Activated B cell treated with CpG ODN at 0.5 μM for 24 hours (primary cell): ENCODE data around the gene SYCE3. TPM values are rescaled to one million over a fixed set of nuclear protein-coding genes. Genes with fewer than 3 reads are reported as not detected.
A peak's percentile ranks its signal among the peaks of the same experiment; 100 is the strongest.

Experiments used
- ATAC-seq: fragments of 200-7000 bp; cut with Tn5 transposase; one replicate; pipeline ENCODE4 v1.10.0; 2021; ENCODE audit warnings: low read depth, mild to moderate bottlenecking, moderate library complexity
- CTCF ChIA-PET: fragments of 350-600 bp; sonication (Branson Sonifier 250); formaldehyde crosslinking; loops from one replicate; lab custom pipeline; 2021; ENCODE audit warnings: antibody characterized with exemption; lab: Charles Lee
- POLR2A ChIA-PET: fragments of 350-600 bp; sonication (Branson Sonifier 250); formaldehyde crosslinking; loops from one replicate; lab custom pipeline; 2021; ENCODE audit warnings: antibody characterized with exemption; lab: Charles Lee
- DNase-seq: peaks from one replicate; pipeline ENCODE4 v3.0.0; 2022
- H3K27ac Mint-ChIP-seq: one replicate; pipeline ENCODE4 v1.8.0; 2020; ENCODE audit warnings: mixed read lengths
- H3K27me3 Mint-ChIP-seq: one replicate; pipeline ENCODE4 v1.8.0; 2021; ENCODE audit warnings: mixed read lengths
- H3K36me3 Mint-ChIP-seq: one replicate; pipeline ENCODE4 v1.8.0; 2021; ENCODE audit warnings: low read depth, mixed read lengths
- H3K4me1 Mint-ChIP-seq: one replicate; pipeline ENCODE4 v1.8.0; 2021; ENCODE audit warnings: mixed read lengths
- H3K4me3 Mint-ChIP-seq: one replicate; pipeline ENCODE4 v1.8.0; 2020; ENCODE audit warnings: mild to moderate bottlenecking, mixed read lengths
- H3K9me3 Mint-ChIP-seq: one replicate; pipeline ENCODE4 v1.8.0; 2020; ENCODE audit warnings: mixed read lengths
- intact Hi-C: fragments of 100-400 bp; cut with micrococcal nuclease; formaldehyde crosslinking; loops from one replicate; pipeline ENCODE4 v1.15.1; 2024
- total RNA-seq: library from RNA; stranded (reverse); gene quantifications from 2 replicates; pipeline ENCODE4 v1.2.3, GENCODE V29; 2022
- TF ChIP-seq, protein P1 (sequence below): fragments of 200-600 bp; IDR thresholded peaks from one replicate; pipeline ENCODE4 v1.8.0; 2022; ENCODE audit warnings: antibody characterized with exemption, mild to moderate bottlenecking

The SYCE3 gene
- total RNA-seq, 1 donor from 2014 or later: not detected

DNA sequence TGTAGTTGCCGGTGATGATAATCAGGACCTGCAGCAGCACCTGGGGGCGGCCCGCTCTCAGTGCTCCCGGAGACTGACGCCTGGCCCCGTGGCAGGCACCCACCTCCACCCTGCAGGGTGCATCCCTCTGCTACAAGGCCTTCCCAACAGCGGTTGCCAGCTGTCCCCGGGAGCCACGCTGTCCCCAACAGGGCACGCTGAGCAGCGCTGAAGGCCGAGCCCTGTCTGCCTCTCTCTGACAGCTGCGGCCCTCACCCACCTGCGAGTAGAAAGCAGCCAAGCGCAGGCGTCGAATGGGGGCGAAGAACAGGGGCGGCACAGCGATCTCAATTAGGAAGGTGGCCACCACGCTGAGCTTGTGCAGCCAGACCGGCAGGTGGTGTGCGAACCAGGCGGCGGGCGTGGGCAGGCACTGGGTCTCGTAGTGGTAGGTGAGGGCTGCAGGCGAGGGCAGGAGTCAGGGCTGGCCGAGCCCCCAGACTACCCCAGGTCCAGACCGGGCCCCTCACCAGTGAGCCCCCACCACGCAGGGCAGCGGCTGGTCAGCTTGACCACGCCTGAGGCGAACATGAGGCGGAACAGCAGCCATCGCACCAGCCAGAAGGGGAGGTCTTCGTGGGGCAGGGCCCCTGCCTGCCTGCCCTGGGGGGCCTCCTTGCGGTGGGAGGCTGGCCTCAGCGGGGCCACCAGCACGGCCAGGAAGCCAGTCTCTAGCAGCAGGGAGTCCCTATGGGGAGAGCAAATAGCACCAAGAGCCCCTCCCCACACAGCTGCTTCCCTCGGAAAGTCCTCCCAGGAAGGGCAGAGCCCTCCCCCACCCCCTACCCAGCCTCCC is 56.7 kb downstream of the SYCE3 start:
- CTCF ChIA-PET: no interaction called here
- intact Hi-C loops: no loop called here
- DNase-seq: no peak

GRCh38 chr22:50505276-50505775 is 57.4 kb downstream of the SYCE3 start:
- Mint-ChIP-seq H3K9me3 (no peaks in the 10 kb centered on the region), H3K4me3 (peak overlapping the region; percentile 38), H3K36me3 (peaks cover 19% of the 10 kb centered on the region), H3K4me1 (peaks cover 20% of the 10 kb centered on the region), H3K27ac (no peak overlapping the region), H3K27me3 (no peaks in the 10 kb centered on the region)
- CTCF ChIA-PET: no interaction called here
- TF ChIP-seq, protein P1, sequence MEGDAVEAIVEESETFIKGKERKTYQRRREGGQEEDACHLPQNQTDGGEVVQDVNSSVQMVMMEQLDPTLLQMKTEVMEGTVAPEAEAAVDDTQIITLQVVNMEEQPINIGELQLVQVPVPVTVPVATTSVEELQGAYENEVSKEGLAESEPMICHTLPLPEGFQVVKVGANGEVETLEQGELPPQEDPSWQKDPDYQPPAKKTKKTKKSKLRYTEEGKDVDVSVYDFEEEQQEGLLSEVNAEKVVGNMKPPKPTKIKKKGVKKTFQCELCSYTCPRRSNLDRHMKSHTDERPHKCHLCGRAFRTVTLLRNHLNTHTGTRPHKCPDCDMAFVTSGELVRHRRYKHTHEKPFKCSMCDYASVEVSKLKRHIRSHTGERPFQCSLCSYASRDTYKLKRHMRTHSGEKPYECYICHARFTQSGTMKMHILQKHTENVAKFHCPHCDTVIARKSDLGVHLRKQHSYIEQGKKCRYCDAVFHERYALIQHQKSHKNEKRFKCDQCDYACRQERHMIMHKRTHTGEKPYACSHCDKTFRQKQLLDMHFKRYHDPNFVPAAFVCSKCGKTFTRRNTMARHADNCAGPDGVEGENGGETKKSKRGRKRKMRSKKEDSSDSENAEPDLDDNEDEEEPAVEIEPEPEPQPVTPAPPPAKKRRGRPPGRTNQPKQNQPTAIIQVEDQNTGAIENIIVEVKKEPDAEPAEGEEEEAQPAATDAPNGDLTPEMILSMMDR: no peak
- intact Hi-C loops: no loop called here
- ATAC-seq (no peak), DNase-seq (no peak)
- POLR2A ChIA-PET: interaction anchor here (0.5 to 0.7 kb wide), 2 partner anchors 8 to 102 kb away, joined by 3 to 4 read pairs; no protein-coding TSS in a partner anchor

More for the DNA sequence above, 56.7 kb downstream of the SYCE3 start:
- TF ChIP-seq, protein P1: no peak
- no peak for ATAC-seq
- H3K9me3 Mint-ChIP-seq: no peaks in the 10 kb centered on the region
- peak overlapping the region; percentile 93 for H3K4me3 Mint-ChIP-seq
- POLR2A ChIA-PET: interaction anchor here (2.7 to 5.4 kb wide), 2 partner anchors 21 to 26 kb away, joined by 19 to 175 read pairs; partner anchors contain the start of genes SCO2 and TYMP
- H3K36me3 Mint-ChIP-seq: peaks cover 19% of the 10 kb centered on the region
- no peaks in the 10 kb centered on the region for H3K27me3 Mint-ChIP-seq
- H3K4me1 Mint-ChIP-seq: peaks cover 20% of the 10 kb centered on the region
- no peak overlapping the region for H3K27ac Mint-ChIP-seq

DNA sequence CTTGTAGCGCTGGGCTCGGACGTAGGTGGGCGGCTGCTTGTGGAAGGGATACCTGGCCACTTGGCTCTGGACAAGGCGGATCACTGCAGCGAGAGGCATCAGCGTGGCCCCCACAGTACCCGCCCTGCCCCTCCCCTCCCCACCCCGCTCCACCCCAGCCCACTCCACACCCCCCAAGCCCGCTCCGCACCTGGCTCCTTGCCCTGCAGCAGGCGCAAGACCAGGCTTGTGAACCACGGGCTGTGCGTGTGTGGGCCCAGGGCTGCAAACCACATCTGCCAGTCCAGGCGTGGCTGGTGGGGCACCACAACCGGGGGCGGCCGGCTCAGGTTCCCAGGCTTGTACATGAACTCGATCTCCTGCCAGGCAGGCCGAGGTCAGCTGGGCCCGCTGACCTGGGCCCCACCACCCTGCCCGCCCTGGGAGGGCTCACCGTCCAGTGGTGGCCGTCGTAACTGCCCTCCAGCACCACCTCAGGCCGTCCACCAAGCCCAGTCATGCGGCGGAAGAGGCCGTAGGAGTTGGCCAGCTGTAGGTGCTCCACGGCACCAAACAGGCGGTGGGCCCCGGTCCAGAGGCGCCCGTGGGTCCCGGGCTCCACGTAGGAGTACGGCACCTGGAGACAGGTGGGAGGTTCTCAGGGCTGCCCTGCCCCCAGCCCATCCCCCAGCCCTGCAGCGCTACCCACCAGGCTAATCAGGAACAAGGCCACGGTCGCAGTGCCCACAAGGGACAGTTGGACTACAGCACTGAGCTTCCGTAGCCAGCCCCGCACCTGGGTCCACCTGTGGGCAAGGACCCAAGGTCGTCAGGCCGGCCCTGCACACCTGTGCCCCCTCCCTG is 58.1 kb downstream of the SYCE3 start:
- Mint-ChIP-seq H3K36me3 (peaks cover 19% of the 10 kb centered on the region), H3K9me3 (no peaks in the 10 kb centered on the region), H3K27ac (no peak overlapping the region), H3K4me3 (no peak overlapping the region), H3K27me3 (no peaks in the 10 kb centered on the region), H3K4me1 (peaks cover 20% of the 10 kb centered on the region)
- CTCF ChIA-PET: no interaction called here
- no peak for ATAC-seq
- intact Hi-C loops: no loop called here
- TF ChIP-seq, protein P1: no peak
- no peak for DNase-seq
- POLR2A ChIA-PET: interaction anchor here (0.5 to 1.1 kb wide), 4 partner anchors 9 to 101 kb away, joined by 3 to 4 read pairs (median 4); partner anchors contain the start of gene SCO2

GRCh38 chr22:50503475-50504145 is 59.1 kb downstream of the SYCE3 start:
- ATAC-seq (no peak), DNase-seq (no peak)
- Mint-ChIP-seq H3K27ac (no peak overlapping the region), H3K36me3 (peaks cover 17% of the 10 kb centered on the region), H3K4me3 (no peak overlapping the region), H3K4me1 (peaks cover 12% of the 10 kb centered on the region), H3K9me3 (no peaks in the 10 kb centered on the region), H3K27me3 (no peaks in the 10 kb centered on the region)
- intact Hi-C loops: no loop called here
- POLR2A ChIA-PET: interaction anchor here (1.1 to 2.4 kb wide), 3 partner anchors 13 to 22 kb away, joined by 3 to 6 read pairs (median 4); partner anchors contain the start of gene SCO2
- TF ChIP-seq, protein P1: no peak
- CTCF ChIA-PET: no interaction called here
